Measurements from ENCODE around the gene SLC6A20. TPM values are rescaled to one million over a fixed set of nuclear protein-coding genes. Genes with fewer than 3 reads are reported as not detected.

The SLC6A20 gene
- total RNA-seq, 1 donor from 2014 or later = 2.8 TPM

DNA sequence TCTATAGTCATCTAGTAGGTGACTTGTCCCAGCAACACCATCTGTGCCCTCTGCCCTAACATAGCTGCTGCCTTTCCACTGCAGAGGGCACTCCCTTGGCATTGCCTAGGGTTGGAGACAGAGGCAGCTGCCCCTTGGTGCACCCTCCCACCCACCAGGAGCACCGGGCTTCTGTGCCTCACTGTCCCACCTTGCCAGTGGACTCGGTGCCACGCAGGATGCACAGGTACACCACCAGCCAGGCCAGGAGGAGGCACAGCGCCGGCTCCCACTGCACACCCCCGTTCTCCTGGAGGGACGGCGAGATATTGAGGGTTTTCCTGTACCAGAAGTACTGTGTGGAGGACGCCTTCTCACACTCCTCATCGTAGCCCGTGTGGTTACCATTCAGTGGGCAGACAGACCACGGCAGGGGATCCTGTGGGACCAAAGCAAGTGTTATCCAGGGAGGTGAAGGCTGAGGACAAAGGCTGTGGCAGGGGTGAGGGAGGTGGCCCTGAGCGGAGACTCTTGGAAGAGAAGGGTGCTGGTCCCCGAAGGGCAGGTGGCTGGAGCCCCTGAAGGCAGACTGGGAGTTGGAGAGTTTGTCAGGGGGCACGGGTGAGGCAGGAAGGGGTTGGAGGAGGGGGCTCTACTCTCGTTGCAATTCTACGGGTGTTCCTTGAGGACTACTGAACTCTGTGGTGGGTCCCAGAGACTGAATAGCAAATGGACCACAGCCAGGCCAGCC lies 20.6 kb downstream of the SLC6A20 start:
- no peak overlapping the region for H3K4me3 ChIP-seq (ENCODE audit: low read depth, low read length)
- DNase-seq (ENCODE audit: low read depth) = no peak
- TF ChIP-seq, protein P1, sequence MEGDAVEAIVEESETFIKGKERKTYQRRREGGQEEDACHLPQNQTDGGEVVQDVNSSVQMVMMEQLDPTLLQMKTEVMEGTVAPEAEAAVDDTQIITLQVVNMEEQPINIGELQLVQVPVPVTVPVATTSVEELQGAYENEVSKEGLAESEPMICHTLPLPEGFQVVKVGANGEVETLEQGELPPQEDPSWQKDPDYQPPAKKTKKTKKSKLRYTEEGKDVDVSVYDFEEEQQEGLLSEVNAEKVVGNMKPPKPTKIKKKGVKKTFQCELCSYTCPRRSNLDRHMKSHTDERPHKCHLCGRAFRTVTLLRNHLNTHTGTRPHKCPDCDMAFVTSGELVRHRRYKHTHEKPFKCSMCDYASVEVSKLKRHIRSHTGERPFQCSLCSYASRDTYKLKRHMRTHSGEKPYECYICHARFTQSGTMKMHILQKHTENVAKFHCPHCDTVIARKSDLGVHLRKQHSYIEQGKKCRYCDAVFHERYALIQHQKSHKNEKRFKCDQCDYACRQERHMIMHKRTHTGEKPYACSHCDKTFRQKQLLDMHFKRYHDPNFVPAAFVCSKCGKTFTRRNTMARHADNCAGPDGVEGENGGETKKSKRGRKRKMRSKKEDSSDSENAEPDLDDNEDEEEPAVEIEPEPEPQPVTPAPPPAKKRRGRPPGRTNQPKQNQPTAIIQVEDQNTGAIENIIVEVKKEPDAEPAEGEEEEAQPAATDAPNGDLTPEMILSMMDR (conservative IDR thresholded peaks at IDR 0.05; ENCODE audit: low read depth, low read length) = no peak

DNA sequence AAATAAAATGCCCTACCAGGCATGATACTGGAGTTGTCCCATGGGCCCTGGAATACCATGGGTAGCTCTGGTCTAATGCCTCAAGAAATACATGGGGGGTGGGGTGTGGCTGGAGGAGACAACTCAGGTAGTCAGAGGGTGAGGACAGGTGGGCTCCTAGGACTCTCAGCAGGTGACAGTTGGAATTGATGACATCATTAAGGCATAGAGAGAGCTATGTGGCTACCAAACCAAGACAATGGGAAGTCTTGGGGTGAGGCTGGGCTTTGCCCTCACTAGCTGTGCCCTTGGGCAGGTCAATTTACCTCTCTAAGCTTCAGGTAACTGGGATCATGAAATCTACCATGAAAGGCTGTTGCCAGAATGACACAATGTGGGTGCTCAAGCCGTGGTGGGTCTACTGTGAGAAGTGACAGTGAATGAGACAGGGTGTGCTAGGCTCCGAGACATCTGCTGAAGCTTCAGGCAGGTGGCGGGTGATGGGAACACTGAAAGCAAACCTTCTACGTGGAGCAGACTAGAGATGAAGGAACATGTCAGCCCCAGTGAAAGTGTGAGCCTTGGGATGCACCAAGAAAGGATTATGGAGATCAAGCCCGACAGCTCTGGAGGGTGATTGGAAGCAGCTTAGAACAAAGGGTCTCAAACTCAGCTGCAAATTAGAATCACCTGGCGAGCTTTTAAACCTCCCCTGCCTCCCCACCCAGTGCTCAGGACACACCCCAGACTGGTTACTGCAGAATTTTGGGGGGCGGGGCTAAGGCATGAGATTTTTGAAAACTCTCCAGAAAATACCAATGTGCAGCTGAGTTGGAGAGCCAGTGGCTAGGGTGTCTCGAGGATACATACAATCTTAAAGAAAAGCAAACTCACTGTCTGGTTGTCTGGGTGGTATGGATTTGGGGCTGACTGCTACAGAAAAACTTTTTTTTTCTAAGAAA lies 21.5 kb downstream of the SLC6A20 start:
- TF ChIP-seq, protein P1 (conservative IDR thresholded peaks at IDR 0.05; ENCODE audit: low read depth, low read length) = no peak
- no peak overlapping the region for H3K4me3 ChIP-seq (ENCODE audit: low read depth, low read length)
- DNase-seq (ENCODE audit: low read depth) = no peak

DNA sequence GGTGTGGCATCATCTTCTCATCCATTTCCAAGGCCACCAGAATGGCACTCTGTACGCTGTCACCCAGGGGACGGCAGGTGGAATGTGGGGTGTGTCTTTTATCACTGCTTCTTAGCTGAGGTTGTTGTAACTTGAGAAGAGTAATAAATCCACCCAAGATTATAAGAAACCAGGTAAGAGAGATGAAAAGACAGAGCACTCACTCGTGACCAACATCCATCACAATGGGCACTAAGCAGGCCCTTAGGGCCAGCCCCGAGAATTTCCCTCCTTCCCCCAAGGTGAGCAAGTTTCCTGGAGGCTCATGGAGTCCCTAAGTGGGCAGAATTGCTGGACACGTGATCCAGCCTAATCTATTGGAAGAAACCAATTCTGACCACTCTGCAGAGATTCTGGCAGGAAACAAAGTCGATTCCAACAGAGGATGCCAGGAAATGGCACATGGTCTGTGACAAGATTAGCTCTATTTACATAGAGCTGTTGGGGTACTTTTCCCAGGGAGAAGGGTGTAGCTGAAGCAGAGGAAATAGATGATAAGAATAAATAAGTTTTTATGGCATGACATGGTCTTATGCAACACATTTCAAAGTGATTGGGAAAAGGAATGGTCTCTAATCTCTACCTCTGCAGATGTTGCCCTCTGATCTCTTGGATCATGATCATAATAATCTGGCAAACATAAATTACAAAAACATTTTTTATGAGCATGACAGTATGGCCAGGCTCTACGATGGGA lies 22.5 kb downstream of the SLC6A20 start:
- DNase-seq (ENCODE audit: low read depth) = no peak
- no peak overlapping the region for H3K4me3 ChIP-seq (ENCODE audit: low read depth, low read length)
- TF ChIP-seq, protein P1 (conservative IDR thresholded peaks at IDR 0.05; ENCODE audit: low read depth, low read length) = no peak

DNA sequence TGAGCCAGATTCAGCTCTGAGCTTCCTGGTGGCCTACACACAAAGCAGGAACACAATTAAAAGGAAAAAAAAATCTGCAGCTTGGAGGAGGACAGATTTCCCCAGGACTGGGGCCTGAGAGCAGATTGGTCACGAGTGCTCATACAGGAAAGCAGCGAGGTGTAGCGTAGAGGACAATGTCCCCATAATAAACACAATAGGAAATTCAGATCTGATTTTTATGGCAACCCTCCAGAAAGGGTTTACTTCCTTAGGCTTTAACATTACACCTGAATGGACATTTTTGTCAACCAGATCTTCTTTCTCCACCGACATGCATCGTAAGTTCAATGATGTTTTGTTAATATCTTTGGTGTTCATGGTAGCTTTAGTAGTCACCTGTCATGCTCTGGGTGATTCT lies 23.3 kb downstream of the SLC6A20 start:
- TF ChIP-seq, protein P1 (conservative IDR thresholded peaks at IDR 0.05; ENCODE audit: low read depth, low read length) = no peak
- H3K4me3 ChIP-seq (ENCODE audit: low read depth, low read length) = no peak overlapping the region
- DNase-seq (ENCODE audit: low read depth) = no peak

DNA sequence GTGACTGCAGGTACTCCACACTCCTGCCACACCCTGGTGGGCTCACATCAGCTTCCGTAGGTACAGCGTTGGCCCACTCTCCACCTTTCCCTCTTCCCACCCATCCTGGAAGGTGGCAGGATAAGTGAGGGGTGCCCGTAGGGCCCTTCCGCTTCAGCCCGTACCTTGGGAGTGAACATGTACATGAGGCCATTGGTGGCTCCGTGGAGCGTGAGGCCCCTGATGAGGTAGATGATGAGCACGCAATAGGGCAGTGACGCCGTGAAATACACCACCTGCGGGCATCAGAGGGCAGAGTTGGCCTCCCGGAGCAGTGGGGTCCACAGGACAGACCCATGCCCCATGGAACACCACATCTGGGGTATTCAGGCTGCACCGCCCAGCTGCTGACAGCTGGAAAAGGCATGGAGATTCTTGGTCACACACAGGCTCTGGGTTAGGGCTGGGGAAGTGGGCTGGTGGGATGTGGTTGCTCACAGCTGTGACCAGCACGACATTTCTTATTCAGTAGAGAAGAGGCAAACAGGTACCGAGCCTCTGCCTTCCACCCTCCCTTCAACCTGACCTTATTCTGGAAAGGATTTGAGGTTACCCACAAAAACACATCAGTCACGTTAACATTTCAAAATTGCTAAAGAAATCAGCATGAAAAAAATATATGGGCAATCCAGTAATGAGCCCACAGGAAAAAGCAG lies 23.8 kb downstream of the SLC6A20 start:
- no peak for DNase-seq (ENCODE audit: low read depth)
- TF ChIP-seq, protein P1 (conservative IDR thresholded peaks at IDR 0.05; ENCODE audit: low read depth, low read length) = no peak
- H3K4me3 ChIP-seq (ENCODE audit: low read depth, low read length) = no peak overlapping the region

DNA sequence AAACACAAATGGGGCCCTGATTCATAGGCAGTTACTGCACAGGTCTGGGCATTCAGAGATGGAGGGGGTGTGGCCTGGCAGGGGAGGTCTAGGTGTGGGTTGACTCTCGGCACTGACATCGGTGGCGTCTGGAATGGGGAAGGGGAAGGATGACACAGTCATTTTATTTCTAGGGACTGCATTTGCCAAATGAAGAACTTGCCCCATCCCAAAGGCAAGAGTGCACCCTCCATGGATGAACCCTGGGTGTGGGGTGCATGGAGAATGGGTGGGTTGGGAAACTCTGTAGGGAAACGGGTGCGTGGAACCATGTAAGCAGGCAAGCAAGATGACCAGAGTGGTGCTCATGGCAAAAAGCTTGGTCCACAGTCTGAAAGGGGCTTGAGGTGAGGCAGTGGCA lies 24.5 kb downstream of the SLC6A20 start:
- TF ChIP-seq, protein P1 (conservative IDR thresholded peaks at IDR 0.05; ENCODE audit: low read depth, low read length) = no peak
- H3K4me3 ChIP-seq (ENCODE audit: low read depth, low read length) = no peak overlapping the region
- no peak for DNase-seq (ENCODE audit: low read depth)

All from epithelial cell of proximal tubule (primary cell).